Measurements from ENCODE around the gene AUTS2. TPM values are rescaled to one million over a fixed set of nuclear protein-coding genes. Genes with fewer than 3 reads are reported as not detected.

AUTS2 gene
- total RNA-seq, 1 experiment from 2014 or later: under 0.01 TPM

GRCh38 chr7:70492625-70493024 is 894.4 kb downstream of the AUTS2 start:
- DNase-seq (ENCODE audit: low read depth): no peak

GRCh38 chr7:70494225-70495032 is 896.2 kb downstream of the AUTS2 start:
- no peak for DNase-seq (ENCODE audit: low read depth)

DNA sequence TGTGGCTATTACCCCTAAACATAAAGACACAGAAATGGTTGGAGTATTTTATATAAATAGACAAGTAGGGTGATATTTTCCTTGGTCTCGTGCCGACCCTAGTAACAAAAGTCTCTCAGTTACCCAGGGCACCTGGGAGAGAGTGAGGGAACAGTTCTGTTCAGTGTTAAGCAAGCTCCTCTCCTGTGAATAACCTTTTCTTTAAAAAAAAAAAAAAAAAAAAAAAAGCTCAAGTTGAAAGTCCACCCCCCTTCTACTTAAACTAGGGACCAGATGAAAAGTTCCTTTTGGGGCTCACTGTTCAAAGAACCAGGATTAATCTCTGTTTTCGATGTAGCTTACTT is 896.7 kb downstream of the AUTS2 start:
- no peak for DNase-seq (ENCODE audit: low read depth)

- no peak for DNase-seq (ENCODE audit: low read depth)
Measured at GRCh38 chr7:70497793-70498192, 899.5 kb downstream of the AUTS2 start.

- no peak for DNase-seq (ENCODE audit: low read depth)
Measured at GRCh38 chr7:70498232-70498992, 900.1 kb downstream of the AUTS2 start.

DNA sequence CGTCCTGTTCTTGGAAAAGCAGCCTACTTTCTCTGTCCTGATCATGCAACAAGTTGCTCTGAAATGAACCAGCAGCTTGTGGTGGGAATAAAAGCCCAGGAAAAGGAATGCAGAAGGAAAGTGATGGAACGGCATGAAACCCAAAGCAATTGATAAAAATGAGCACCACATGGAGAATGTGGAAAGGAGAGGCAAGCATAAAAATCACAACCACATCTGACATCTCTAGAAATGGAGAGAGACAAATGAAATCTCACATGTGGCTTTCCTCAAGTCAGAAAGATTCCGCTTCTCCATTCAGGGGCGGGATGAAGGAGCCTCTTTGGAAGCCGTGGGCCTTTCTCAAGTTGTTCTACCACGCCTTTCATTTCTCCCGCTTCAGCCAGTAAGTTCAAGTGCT is 902.0 kb downstream of the AUTS2 start:
- no peak for DNase-seq (ENCODE audit: low read depth)

GRCh38 chr7:70502117-70502863 is 904.0 kb downstream of the AUTS2 start:
- DNase-seq (ENCODE audit: low read depth): no peak

- no peak for DNase-seq (ENCODE audit: low read depth)
Measured at GRCh38 chr7:70504254-70504653, 906.0 kb downstream of the AUTS2 start.

GRCh38 chr7:70505468-70505867 is 907.2 kb downstream of the AUTS2 start:
- DNase-seq (ENCODE audit: low read depth): no peak

- no peak for DNase-seq (ENCODE audit: low read depth)
Measured at GRCh38 chr7:70505886-70506285, 907.6 kb downstream of the AUTS2 start.

GRCh38 chr7:70506434-70506833 is 908.2 kb downstream of the AUTS2 start:
- DNase-seq (ENCODE audit: low read depth): no peak

DNA sequence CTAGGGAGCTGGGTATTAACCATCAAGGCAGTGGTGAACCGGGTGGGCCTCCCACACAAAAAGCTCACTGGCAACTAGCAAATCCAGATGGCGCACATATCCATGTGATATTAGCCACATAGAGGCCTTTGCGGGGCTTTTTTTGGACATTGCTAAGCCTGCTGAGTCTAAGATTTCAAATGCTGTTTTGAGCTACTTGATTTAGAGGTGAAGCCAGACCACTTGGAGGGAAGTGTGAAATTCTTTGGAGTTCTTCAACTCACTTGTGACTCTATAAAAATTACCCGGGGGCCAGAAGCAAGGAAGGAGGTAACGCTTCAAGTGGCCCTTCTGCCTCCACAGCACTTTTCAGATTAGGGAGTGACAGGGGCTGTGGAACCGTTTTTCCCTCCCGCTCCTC is 913.9 kb downstream of the AUTS2 start:
- DNase-seq (ENCODE audit: low read depth): no peak

DNA sequence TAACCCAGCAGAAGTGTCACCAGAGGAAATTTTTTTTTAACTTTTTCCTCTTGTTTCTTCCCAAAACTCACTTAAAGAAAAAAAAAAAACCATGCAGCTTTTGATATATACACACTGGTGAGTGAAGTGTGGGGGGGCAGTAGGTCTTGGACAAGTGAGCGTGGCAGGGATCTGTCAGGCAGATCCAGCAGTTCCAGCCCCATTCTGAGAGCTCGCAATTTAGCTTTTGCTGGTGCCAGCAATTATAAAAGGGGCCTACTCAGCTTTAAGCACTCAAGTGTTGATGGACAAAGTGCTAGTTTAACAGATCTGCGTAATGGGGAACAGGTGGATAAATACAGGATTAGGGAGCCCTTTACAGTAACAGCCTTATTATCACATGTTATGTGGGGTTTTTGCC is 914.5 kb downstream of the AUTS2 start:
- DNase-seq (ENCODE audit: low read depth): no peak

GRCh38 chr7:70520611-70521010 is 922.3 kb downstream of the AUTS2 start:
- no peak for DNase-seq (ENCODE audit: low read depth)

- DNase-seq (ENCODE audit: low read depth): no peak
Measured at GRCh38 chr7:70523249-70523988, 925.1 kb downstream of the AUTS2 start.

GRCh38 chr7:70523989-70524351 is 925.7 kb downstream of the AUTS2 start:
- no peak for DNase-seq (ENCODE audit: low read depth)

GRCh38 chr7:70525991-70526390 is 927.7 kb downstream of the AUTS2 start:
- DNase-seq (ENCODE audit: low read depth): no peak

DNA sequence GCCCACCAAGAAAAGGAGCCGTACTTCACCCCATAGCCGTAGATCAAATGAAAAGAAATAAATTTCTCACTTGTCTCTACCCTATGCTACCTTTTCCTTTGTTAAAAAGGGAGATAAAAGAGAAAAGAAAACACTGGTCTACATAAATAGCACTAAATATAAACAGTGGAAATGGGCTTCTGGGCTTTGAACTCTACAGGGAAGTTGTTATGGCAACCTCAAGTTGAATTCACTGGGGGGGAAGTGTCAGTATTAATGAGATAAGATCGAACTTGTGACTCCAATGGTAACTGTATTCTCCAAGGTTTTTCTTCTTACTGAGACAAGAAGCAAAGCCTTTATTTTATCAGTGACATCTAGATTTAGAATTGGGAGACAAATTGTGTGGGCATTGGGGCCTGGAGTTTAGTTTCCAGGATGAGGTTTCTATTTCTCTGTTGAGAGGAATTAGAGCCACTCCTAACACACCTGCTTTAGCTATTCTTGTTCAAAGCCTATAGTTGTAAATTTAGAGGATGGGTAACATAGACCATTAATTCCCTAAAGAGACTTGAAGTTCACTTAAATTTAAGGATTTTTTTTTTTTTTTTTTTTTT is 929.3 kb downstream of the AUTS2 start:
- no peak for DNase-seq (ENCODE audit: low read depth)

DNA sequence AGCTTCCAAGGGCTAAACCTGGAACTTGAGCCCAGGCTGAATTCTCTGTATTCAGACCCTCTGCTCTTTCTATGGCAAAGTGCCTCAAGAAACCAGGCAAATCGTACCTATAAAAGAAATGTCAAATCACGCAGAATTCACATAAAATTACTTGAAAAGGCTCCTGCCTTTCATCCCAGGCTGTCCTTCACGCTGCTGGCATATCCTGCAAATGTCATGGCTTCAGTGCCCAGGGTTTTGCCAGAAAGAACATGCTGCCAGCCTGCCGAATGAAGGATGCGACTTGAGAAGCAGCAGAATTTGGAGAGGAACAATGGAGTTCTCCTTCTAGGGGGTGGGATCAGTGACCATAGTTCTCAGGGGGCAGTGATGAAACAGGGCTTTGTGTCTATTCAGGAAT is 931.2 kb downstream of the AUTS2 start:
- no peak for DNase-seq (ENCODE audit: low read depth)

- DNase-seq (ENCODE audit: low read depth): no peak
Measured at GRCh38 chr7:70529914-70530585, 931.8 kb downstream of the AUTS2 start.

DNA sequence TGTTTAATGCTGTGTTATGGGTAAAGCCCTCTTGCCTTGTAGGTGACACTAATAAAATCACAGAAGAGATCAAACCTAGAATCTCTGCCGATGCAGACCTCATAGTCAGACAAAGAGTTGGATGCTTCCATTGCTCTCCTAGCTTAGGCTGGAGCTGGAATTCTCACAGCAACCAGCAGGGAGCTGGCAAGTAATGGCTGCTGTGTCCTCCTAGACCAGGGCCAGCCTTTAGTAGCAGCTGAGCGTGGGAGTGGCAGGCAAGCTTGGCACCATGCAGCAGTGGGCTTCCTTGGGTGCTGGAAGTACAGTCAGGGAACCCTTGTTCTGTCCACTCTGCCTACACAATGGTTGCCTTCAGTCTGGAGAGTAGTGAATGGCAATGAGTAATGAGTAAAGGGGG is 935.3 kb downstream of the AUTS2 start:
- no peak for DNase-seq (ENCODE audit: low read depth)
